Central memory CD4-positive, alpha-beta T cell (primary cell): ENCODE data around the gene GALNT2.
A peak's percentile ranks its signal among the peaks of the same experiment; 100 is the strongest.

Experiments used
- DNase-seq: peaks from one replicate; pipeline ENCODE4 v3.0.0; 2022

Gene GALNT2

GRCh38 chr1:230149751-230150584, 82.9 kb downstream of the GALNT2 start:
- no peak for DNase-seq

- DNase-seq, result no peak
Measured at GRCh38 chr1:230150615-230151014, 83.6 kb downstream of the GALNT2 start.

DNA sequence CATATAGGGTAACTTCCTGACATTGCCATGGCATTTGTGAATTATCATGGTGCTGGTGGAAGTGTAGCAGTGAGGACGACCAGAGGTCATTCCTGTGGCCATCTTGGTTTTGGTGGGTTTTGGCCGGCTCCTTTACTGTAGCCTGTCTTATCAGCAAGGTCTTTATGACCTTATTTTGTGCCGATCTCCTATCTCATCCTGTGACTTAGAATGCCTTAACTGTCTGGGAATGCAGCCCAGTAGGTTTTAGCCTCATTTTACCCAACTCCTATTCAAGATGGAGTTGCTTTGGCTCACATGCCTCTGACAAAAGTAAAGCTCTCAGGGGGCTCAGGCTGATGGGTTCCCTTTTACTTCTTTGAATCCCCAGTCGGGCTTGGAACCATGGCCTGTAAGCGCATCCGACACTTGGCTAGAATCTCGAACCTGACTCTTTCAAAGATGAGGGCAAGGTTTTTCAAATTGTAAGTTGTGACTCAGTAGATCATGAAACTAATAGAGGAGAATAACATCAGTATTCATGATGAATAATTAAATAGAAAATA, 85.0 kb downstream of the GALNT2 start:
- no peak for DNase-seq

GRCh38 chr1:230152999-230153398, 86.0 kb downstream of the GALNT2 start:
- no peak for DNase-seq

- no peak for DNase-seq
Measured at GRCh38 chr1:230153641-230154296, 86.7 kb downstream of the GALNT2 start.

- no peak for DNase-seq
Measured at GRCh38 chr1:230155021-230155420, 88.0 kb downstream of the GALNT2 start.

DNA sequence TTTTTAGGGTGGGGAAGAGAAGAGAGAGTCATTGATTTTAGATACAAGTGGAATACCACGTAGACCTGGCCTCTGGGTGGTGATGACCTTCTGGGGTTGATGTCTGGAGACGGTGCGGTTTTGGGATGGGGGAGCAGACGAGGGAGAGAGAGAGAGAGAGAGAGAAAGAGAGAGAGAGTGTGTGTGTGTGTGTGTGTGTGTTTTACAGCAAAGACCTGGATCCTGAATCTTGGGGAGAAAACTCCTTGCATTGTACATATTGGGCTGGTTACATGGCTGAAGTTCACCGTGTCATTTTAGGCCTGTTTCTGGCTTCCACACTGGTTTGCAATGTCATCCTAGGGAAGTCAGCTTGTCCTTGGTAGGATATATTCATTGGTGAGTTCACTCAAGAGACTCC, 89.0 kb downstream of the GALNT2 start:
- DNase-seq, result no peak

DNA sequence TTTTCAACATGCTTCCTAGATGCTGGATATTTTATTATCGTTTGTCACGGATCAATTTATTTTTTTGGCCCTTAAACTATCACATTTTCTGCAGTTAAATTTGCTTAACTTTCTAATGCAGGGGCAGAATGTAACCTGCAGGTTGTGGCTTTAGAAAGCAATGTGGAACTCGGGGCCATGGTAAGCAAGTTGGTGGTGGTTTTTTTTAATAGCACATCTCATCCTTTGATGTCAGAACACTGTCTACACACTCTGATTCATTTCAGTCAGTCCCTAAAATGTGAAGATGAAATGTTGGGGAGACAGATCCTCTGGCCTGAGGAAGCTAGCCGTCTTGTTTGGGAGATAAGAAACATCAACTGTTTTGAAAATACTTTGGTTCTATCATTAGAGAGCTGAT, 89.5 kb downstream of the GALNT2 start:
- no peak for DNase-seq

DNA sequence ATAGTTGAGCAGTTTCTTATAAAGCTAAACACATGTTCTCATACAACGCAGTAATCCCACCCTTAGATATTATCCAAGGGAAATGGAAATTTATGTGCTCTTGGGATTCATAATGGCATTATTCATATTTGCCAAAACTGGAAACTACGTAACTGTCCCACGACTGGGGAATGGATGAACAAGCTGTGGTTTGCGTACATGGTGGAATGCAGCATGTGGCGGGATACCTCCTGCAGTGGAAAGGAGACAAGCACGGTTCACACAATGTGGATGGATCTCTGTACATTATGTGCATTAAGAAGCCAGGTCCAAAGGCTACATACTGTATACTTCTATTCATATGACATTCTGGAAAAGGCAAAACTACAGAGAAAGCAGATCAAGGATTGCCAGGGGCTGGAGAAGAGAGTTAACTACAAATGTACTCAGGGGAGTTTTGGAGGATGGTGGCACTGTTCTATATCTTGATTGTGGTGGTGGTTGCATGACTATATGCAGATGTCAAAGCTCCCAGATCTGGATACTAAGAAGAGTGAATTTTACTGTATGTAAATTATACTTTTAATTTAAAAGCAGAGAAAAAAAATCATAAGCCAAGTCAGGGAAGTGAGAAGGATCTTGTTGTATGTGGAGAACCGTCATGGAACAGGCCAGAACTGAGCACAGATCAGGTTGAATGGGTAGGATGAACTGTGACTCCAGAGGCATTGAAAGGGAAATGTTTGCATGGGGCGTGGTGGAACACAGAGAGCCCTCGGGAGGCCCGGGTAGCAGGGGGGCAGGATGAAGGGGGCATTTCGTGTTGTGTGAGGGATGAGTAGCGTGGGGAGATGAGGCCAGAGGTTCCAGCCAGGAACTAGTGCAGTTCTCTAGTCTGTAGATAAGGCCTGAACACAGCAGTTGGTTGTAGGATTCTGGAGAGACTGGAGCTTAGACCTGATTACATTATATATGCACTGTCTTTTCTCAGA, 90.7 kb downstream of the GALNT2 start:
- no peak for DNase-seq

GRCh38 chr1:230158415-230159291, 91.6 kb downstream of the GALNT2 start:
- no peak for DNase-seq

GRCh38 chr1:230159580-230159979, 92.5 kb downstream of the GALNT2 start:
- no peak for DNase-seq

GRCh38 chr1:230160957-230161771, 94.1 kb downstream of the GALNT2 start:
- DNase-seq, result no peak

GRCh38 chr1:230163205-230163604, 96.2 kb downstream of the GALNT2 start:
- no peak for DNase-seq

GRCh38 chr1:230163719-230164118, 96.7 kb downstream of the GALNT2 start:
- DNase-seq, result no peak

GRCh38 chr1:230165536-230165935, 98.5 kb downstream of the GALNT2 start:
- DNase-seq, result no peak

- DNase-seq, result no peak
Measured at GRCh38 chr1:230166366-230167132, 99.5 kb downstream of the GALNT2 start.

DNA sequence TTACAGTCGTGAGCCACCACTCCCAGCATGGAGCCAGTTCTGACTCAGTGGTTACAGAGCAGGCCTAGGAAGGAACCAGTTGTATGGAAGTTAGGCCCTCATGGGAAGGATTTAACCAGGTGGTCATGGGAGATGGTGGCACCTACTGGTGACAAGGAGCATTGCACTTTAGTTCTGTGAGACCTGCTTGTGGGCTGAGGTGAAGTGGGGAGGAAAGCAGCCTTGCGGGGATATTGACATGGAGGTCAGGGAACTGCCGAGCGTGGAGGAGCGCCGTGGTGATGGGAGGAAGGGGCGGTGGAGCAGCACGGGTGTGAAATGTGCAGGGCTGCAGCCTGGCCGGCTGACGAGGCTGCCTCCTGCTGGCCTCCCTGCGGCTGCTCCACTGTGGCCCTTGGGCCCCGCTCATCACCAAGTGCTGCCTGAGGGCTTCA, 100.4 kb downstream of the GALNT2 start:
- DNase-seq, result peak; percentile 31

DNA sequence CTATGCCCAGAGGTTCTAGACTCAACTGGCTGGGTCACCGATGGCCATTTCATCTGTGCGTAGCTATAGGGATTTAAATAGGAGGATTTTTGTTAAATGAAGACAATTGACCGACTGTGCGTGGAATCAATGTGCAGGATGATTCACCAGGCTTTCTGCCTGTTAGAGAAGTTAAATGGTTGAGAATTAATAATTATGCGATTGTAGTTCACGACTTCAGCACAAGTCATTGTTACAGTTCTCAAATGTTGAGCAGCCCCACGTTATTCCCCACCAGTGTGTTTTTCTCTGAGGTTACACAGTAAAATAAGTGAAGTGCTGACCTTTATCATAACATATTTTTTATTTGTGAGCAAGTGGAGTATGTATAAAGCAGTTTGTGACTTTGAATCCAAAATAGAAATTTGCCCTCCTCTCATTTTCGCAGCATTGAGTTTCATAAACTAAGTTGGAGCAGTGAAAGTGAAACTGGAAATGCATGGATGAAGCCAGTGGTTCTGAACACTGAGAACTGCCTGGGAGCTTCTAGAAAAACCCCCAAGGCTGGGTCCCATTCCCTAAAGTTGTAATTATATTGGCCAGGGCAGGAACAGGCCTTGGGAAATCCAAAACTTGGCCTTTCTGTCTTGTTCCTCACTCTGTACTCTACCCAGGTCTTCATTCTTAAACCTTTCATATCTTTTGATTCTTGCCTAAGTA, 102.6 kb downstream of the GALNT2 start:
- no peak for DNase-seq

GRCh38 chr1:230170153-230170547, 103.1 kb downstream of the GALNT2 start:
- DNase-seq, result no peak
